HEK293 (cell line): ENCODE measurements around the gene ITPR3.

Experiments
- CTCF ChIA-PET: fragments of 350-600 bp; formaldehyde crosslinking; extraction: SDS; loops from one replicate; lab custom pipeline; 2021; ENCODE audit warnings: antibody characterized with exemption; lab: Yijun Ruan, JAX
- POLR2A ChIA-PET: fragments of 300-600 bp; formaldehyde crosslinking; extraction: SDS; loops from one replicate; lab custom pipeline; 2020; ENCODE audit warnings: antibody characterized with exemption, inconsistent platforms; lab: Yijun Ruan, JAX
- H3K27ac ChIP-seq: fragments of 200-500 bp; sonication (Bioruptor generic); 2 replicates; pipeline ENCODE4 v1.5.1; 2014; ENCODE audit warnings: low read depth, low read length, control low read depth, inconsistent platforms; ENCODE audit errors: extremely low read depth
- H3K36me3 ChIP-seq, 2 experiments: fragments of 200-500 bp in 1 of 2; sonication (Bioruptor generic) in 1 of 2; 1 replicate in 1 of 2; 2 replicates in 1 of 2; pipeline ENCODE4 v1.5.1; 2014 to 2017; ENCODE audit warnings: inconsistent platforms in 2 of 2, low read length in 2 of 2; ENCODE audit not compliant: control insufficient read depth in 2 of 2, insufficient read depth in 1 of 2
- H3K4me1 ChIP-seq: fragments of 200-500 bp; sonication (Bioruptor generic); 2 replicates; pipeline ENCODE4 v1.5.1; 2014; ENCODE audit warnings: mild to moderate bottlenecking, low read length, inconsistent platforms; ENCODE audit not compliant: control insufficient read depth, insufficient read depth
- H3K4me3 ChIP-seq: 2 replicates; pipeline ENCODE4 v1.5.1; 2011; ENCODE audit warnings: low read depth, mild to moderate bottlenecking, control low read depth, low read length, moderate library complexity
- H3K9me3 ChIP-seq: fragments of 200-500 bp; sonication (Bioruptor generic); 2 replicates; pipeline ENCODE4 v1.5.1; 2014; ENCODE audit warnings: low read depth, low read length, inconsistent platforms; ENCODE audit not compliant: control insufficient read depth, insufficient read depth
- FEZF1 ChIP-seq: fragments of 450-650 bp; formaldehyde crosslinking; IDR thresholded peaks from 2 replicates; pipeline ENCODE4 v1.5.1; 2016; ENCODE audit warnings: missing biosample characterization, missing genetic modification characterization
- GFI1B ChIP-seq: fragments of 450-650 bp; formaldehyde crosslinking; IDR thresholded peaks from 2 replicates; pipeline ENCODE4 v1.5.1; 2016; ENCODE audit warnings: missing biosample characterization, missing genetic modification characterization
- SALL2 ChIP-seq: fragments of 450-650 bp; formaldehyde crosslinking; IDR thresholded peaks from 2 replicates; pipeline ENCODE4 v1.5.0; 2017; ENCODE audit warnings: missing biosample characterization, mild to moderate bottlenecking, missing genetic modification characterization, borderline replicate concordance
- SCRT1 ChIP-seq: fragments of 450-650 bp; formaldehyde crosslinking; IDR thresholded peaks from 2 replicates; pipeline ENCODE4 v1.5.1; 2016; ENCODE audit warnings: missing biosample characterization, missing genetic modification characterization, borderline replicate concordance
- ZNF112 ChIP-seq: fragments of 450-650 bp; formaldehyde crosslinking; IDR thresholded peaks from 2 replicates; pipeline ENCODE4 v1.5.0; 2017; ENCODE audit warnings: missing biosample characterization, missing genetic modification characterization
- ZNF19 ChIP-seq: fragments of 450-650 bp; formaldehyde crosslinking; IDR thresholded peaks from 2 replicates; pipeline ENCODE4; 2016; ENCODE audit warnings: missing biosample characterization, missing genetic modification characterization, low read depth
- ZNF221 ChIP-seq: fragments of 450-650 bp; formaldehyde crosslinking; IDR thresholded peaks from 2 replicates; pipeline ENCODE4 v1.5.1; 2017; ENCODE audit warnings: missing biosample characterization, missing genetic modification characterization, borderline replicate concordance
- ZNF223 ChIP-seq: fragments of 450-650 bp; formaldehyde crosslinking; IDR thresholded peaks from 2 replicates; pipeline ENCODE4 v1.5.1; 2016; ENCODE audit warnings: missing biosample characterization, missing genetic modification characterization
- ZNF341 ChIP-seq: fragments of 450-650 bp; formaldehyde crosslinking; IDR thresholded peaks from 2 replicates; pipeline ENCODE4; 2016; ENCODE audit warnings: low read depth, missing biosample characterization, missing genetic modification characterization
- ZNF664 ChIP-seq: fragments of 450-650 bp; formaldehyde crosslinking; IDR thresholded peaks from 2 replicates; pipeline ENCODE4 v1.5.1; 2016; ENCODE audit warnings: missing biosample characterization, missing genetic modification characterization
- ZNF837 ChIP-seq: fragments of 450-650 bp; formaldehyde crosslinking; IDR thresholded peaks from 2 replicates; pipeline ENCODE4 v1.5.1; 2016; ENCODE audit warnings: missing biosample characterization, missing genetic modification characterization
- ZSCAN23 ChIP-seq: fragments of 450-650 bp; formaldehyde crosslinking; IDR thresholded peaks from 2 replicates; pipeline ENCODE4 v1.5.1; 2016; ENCODE audit warnings: missing biosample characterization, missing genetic modification characterization
- TF ChIP-seq, protein P1 (sequence below): fragments of 450-650 bp; formaldehyde crosslinking; IDR thresholded peaks from 2 replicates; pipeline ENCODE4 v1.5.1; 2016; ENCODE audit warnings: missing biosample characterization, missing genetic modification characterization
- TF ChIP-seq, protein P2 (sequence below): fragments of 450-650 bp; formaldehyde crosslinking; IDR thresholded peaks from 2 replicates; pipeline ENCODE4 v1.5.1; 2016; ENCODE audit warnings: missing biosample characterization, missing genetic modification characterization, borderline replicate concordance
- TF ChIP-seq, protein P3 (sequence below): fragments of 450-650 bp; formaldehyde crosslinking; IDR thresholded peaks from 2 replicates; pipeline ENCODE4 v1.5.1; 2016; ENCODE audit warnings: missing biosample characterization, missing genetic modification characterization
- TF ChIP-seq, protein P4 (sequence below): fragments of 450-650 bp; formaldehyde crosslinking; IDR thresholded peaks from 2 replicates; pipeline ENCODE4 v1.5.1; 2017; ENCODE audit warnings: missing biosample characterization, missing genetic modification characterization
- TF ChIP-seq, protein P5 (sequence below): fragments of 450-650 bp; formaldehyde crosslinking; IDR thresholded peaks from 2 replicates; pipeline ENCODE4 v1.5.1; 2016; ENCODE audit warnings: missing biosample characterization, missing genetic modification characterization
- TF ChIP-seq, protein P6 (sequence below): fragments of 450-650 bp; formaldehyde crosslinking; IDR thresholded peaks from 2 replicates; pipeline ENCODE4 v1.5.1; 2017; ENCODE audit warnings: missing biosample characterization, missing genetic modification characterization
- TF ChIP-seq, protein P7 (sequence below): fragments of 450-650 bp; formaldehyde crosslinking; IDR thresholded peaks from 2 replicates; pipeline ENCODE4 v1.5.1; 2017; ENCODE audit warnings: missing biosample characterization, missing genetic modification characterization
- TF ChIP-seq, protein P8 (sequence below): fragments of 450-650 bp; formaldehyde crosslinking; conservative IDR thresholded peaks from 2 replicates; pipeline ENCODE4 v1.5.1; 2016; ENCODE audit warnings: low read depth, missing biosample characterization, missing genetic modification characterization

Gene ITPR3

DNA sequence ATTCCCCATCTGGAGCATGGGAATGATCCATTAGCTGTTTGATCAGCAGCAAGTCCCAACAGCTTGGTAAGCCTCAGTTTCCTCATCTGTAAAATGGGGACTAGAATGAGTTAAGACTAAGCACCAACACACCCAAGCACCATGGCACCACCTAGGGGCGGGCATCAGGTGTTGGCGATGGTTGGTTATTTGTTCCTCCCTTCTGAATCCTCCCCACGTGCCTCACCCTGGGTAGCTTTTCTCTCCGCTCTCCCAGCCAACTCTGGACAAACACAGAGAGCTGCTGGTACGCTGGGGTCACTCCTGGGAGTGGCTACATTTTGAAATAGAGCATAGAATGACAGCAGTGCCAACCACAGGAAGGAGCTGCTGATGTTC, 13.3 kb upstream of the ITPR3 start (continued):
- TF ChIP-seq, protein P1, sequence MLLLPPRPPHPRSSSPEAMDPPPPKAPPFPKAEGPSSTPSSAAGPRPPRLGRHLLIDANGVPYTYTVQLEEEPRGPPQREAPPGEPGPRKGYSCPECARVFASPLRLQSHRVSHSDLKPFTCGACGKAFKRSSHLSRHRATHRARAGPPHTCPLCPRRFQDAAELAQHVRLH (tag by site-specific recombination), result 0 out of 2 replicates have a peak, but pooled peaks have one; percentile 22
- TF ChIP-seq SCRT1 (tag by site-specific recombination) (no peak), ZNF223 (tag by site-specific recombination) (no peak), ZNF19 (no peak)
- TF ChIP-seq, protein P2, sequence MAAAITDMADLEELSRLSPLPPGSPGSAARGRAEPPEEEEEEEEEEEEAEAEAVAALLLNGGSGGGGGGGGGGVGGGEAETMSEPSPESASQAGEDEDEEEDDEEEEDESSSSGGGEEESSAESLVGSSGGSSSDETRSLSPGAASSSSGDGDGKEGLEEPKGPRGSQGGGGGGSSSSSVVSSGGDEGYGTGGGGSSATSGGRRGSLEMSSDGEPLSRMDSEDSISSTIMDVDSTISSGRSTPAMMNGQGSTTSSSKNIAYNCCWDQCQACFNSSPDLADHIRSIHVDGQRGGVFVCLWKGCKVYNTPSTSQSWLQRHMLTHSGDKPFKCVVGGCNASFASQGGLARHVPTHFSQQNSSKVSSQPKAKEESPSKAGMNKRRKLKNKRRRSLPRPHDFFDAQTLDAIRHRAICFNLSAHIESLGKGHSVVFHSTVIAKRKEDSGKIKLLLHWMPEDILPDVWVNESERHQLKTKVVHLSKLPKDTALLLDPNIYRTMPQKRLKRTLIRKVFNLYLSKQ (tag by site-specific recombination), result no peak
- TF ChIP-seq, protein P3, sequence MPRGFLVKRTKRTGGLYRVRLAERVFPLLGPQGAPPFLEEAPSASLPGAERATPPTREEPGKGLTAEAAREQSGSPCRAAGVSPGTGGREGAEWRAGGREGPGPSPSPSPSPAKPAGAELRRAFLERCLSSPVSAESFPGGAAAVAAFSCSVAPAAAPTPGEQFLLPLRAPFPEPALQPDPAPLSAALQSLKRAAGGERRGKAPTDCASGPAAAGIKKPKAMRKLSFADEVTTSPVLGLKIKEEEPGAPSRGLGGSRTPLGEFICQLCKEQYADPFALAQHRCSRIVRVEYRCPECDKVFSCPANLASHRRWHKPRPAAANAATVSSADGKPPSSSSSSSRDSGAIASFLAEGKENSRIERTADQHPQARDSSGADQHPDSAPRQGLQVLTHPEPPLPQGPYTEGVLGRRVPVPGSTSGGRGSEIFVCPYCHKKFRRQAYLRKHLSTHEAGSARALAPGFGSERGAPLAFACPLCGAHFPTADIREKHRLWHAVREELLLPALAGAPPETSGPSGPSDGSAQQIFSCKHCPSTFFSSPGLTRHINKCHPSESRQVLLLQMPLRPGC (tag by site-specific recombination), result no peak
- TF ChIP-seq, protein P4, sequence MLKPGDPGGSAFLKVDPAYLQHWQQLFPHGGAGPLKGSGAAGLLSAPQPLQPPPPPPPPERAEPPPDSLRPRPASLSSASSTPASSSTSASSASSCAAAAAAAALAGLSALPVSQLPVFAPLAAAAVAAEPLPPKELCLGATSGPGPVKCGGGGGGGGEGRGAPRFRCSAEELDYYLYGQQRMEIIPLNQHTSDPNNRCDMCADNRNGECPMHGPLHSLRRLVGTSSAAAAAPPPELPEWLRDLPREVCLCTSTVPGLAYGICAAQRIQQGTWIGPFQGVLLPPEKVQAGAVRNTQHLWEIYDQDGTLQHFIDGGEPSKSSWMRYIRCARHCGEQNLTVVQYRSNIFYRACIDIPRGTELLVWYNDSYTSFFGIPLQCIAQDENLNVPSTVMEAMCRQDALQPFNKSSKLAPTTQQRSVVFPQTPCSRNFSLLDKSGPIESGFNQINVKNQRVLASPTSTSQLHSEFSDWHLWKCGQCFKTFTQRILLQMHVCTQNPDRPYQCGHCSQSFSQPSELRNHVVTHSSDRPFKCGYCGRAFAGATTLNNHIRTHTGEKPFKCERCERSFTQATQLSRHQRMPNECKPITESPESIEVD (tag by site-specific recombination), result no peak
- TF ChIP-seq, protein P5, sequence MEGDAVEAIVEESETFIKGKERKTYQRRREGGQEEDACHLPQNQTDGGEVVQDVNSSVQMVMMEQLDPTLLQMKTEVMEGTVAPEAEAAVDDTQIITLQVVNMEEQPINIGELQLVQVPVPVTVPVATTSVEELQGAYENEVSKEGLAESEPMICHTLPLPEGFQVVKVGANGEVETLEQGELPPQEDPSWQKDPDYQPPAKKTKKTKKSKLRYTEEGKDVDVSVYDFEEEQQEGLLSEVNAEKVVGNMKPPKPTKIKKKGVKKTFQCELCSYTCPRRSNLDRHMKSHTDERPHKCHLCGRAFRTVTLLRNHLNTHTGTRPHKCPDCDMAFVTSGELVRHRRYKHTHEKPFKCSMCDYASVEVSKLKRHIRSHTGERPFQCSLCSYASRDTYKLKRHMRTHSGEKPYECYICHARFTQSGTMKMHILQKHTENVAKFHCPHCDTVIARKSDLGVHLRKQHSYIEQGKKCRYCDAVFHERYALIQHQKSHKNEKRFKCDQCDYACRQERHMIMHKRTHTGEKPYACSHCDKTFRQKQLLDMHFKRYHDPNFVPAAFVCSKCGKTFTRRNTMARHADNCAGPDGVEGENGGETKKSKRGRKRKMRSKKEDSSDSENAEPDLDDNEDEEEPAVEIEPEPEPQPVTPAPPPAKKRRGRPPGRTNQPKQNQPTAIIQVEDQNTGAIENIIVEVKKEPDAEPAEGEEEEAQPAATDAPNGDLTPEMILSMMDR, result peak; percentile 48; the same call in 1 of the 2 replicates
- TF ChIP-seq, all 188 proteins: peak for 4

DNA sequence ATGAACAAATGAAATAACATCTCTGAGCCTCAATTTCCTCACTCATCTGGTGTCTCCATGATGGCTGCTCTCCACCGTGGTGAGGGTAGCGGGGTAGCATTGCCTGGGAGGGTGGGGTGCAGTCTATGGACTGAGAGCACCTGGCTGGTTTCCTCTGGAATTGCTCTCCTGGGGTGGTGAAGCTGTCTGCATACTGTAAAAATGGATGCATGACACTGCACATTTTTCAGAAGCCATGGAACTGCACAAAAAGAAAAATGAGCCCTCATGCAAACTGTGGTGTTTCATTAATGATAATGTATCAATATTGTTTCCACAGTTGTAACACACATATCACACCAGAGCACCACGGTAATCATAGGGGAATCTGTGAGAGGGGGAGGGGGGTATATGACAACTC, 12.1 kb upstream of the ITPR3 start:
- H3K4me3 ChIP-seq, result no peak overlapping the region
- H3K4me1 ChIP-seq, result no peaks in the 10 kb centered on the region
- no peaks in the 10 kb centered on the region for H3K36me3 ChIP-seq
- no peak overlapping the region for H3K27ac ChIP-seq
- H3K9me3 ChIP-seq, result no peaks in the 10 kb centered on the region
- POLR2A ChIA-PET, result interaction anchor here (1.6 kb wide), 1 partner anchor 12 kb away, joined by 7 read pairs; the partner anchor contains the start of gene ITPR3
- CTCF ChIA-PET, result interaction anchor here (0.6 to 1.7 kb wide), 3 partner anchors 19 to 24 kb away, joined by 3 to 4 read pairs (median 3); no protein-coding TSS in a partner anchor
- no peak for TF ChIP-seq ZNF341 (tag by site-specific recombination)
- TF ChIP-seq, protein P6, sequence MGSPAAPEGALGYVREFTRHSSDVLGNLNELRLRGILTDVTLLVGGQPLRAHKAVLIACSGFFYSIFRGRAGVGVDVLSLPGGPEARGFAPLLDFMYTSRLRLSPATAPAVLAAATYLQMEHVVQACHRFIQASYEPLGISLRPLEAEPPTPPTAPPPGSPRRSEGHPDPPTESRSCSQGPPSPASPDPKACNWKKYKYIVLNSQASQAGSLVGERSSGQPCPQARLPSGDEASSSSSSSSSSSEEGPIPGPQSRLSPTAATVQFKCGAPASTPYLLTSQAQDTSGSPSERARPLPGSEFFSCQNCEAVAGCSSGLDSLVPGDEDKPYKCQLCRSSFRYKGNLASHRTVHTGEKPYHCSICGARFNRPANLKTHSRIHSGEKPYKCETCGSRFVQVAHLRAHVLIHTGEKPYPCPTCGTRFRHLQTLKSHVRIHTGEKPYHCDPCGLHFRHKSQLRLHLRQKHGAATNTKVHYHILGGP (tag by site-specific recombination), result no peak
- TF ChIP-seq, protein P7, sequence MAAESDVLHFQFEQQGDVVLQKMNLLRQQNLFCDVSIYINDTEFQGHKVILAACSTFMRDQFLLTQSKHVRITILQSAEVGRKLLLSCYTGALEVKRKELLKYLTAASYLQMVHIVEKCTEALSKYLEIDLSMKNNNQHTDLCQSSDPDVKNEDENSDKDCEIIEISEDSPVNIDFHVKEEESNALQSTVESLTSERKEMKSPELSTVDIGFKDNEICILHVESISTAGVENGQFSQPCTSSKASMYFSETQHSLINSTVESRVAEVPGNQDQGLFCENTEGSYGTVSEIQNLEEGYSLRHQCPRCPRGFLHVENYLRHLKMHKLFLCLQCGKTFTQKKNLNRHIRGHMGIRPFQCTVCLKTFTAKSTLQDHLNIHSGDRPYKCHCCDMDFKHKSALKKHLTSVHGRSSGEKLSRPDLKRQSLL (tag by site-specific recombination), result no peak
- no peak for TF ChIP-seq SALL2 (tag by site-specific recombination)
- no peak for TF ChIP-seq ZNF221
- TF ChIP-seq ZNF664 (tag by site-specific recombination), result no peak
- TF ChIP-seq FEZF1, result no peak
- TF ChIP-seq ZSCAN23 (tag by site-specific recombination), result no peak
- TF ChIP-seq ZNF837 (tag by site-specific recombination), result no peak
- TF ChIP-seq, protein P8, sequence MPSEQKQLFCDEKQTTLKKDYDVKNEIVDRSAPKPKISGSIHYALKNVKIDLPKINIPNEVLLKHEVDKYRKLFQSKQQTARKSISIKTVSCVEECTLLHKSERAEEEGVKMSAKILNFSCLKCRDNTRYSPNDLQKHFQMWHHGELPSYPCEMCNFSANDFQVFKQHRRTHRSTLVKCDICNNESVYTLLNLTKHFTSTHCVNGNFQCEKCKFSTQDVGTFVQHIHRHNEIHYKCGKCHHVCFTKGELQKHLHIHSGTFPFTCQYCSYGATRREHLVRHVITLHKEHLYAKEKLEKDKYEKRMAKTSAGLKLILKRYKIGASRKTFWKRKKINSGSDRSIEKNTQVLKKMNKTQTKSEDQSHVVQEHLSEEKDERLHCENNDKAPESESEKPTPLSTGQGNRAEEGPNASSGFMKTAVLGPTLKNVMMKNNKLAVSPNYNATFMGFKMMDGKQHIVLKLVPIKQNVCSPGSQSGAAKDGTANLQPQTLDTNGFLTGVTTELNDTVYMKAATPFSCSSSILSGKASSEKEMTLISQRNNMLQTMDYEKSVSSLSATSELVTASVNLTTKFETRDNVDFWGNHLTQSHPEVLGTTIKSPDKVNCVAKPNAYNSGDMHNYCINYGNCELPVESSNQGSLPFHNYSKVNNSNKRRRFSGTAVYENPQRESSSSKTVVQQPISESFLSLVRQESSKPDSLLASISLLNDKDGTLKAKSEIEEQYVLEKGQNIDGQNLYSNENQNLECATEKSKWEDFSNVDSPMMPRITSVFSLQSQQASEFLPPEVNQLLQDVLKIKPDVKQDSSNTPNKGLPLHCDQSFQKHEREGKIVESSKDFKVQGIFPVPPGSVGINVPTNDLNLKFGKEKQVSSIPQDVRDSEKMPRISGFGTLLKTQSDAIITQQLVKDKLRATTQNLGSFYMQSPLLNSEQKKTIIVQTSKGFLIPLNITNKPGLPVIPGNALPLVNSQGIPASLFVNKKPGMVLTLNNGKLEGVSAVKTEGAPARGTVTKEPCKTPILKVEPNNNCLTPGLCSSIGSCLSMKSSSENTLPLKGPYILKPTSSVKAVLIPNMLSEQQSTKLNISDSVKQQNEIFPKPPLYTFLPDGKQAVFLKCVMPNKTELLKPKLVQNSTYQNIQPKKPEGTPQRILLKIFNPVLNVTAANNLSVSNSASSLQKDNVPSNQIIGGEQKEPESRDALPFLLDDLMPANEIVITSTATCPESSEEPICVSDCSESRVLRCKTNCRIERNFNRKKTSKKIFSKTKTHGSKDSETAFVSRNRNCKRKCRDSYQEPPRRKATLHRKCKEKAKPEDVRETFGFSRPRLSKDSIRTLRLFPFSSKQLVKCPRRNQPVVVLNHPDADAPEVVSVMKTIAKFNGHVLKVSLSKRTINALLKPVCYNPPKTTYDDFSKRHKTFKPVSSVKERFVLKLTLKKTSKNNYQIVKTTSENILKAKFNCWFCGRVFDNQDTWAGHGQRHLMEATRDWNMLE (tag by site-specific recombination), result no peak
- TF ChIP-seq ZNF112, result no peak
- no peak for TF ChIP-seq GFI1B (tag by site-specific recombination)
